HG03139 (cell line): ENCODE data around the gene C1orf53.

ENCODE experiments used
- ATAC-seq: cut with Tn5 transposase; IDR thresholded peaks from one replicate; pipeline ENCODE4 v1.9.1; 2021; ENCODE audit not compliant: unreplicated experiment

C1orf53 gene

DNA sequence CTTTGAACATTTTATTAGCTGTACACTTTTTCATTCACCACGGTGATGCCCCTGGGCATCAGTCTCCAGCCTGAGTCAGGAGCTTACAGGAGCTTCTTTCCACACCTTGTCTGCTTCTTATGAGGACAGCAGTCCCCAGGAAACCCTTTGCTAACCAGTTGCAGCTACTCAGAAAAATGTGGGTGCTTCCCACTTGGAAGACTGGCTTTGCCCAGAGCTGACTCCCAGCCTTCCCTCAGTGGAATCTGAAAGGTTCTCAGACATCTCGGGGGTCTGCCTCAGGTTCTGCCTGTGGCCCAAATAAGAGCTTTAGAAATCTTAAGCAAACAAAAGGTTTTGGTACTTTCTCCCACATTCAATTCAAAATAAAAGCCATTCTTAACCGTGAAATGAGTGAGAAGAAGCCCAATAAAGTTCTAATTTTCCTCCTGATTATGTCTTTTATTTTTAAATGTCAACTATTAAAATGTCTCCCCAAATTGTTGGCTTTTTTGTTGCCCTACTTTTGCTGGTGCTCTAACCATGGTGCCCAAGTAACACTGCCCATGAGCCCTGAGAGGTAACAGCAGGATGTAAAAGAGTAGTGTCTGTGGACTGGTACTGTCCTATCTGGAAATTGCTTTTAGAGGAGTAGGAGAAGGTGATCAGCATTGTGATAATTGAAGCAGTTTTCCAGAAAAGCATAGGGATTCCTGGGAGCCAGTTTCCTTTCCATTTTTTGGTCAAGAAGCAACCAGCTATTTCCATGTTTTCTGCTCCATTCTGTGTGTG, 5.6 kb downstream of the C1orf53 start:
- ATAC-seq, result no peak

DNA sequence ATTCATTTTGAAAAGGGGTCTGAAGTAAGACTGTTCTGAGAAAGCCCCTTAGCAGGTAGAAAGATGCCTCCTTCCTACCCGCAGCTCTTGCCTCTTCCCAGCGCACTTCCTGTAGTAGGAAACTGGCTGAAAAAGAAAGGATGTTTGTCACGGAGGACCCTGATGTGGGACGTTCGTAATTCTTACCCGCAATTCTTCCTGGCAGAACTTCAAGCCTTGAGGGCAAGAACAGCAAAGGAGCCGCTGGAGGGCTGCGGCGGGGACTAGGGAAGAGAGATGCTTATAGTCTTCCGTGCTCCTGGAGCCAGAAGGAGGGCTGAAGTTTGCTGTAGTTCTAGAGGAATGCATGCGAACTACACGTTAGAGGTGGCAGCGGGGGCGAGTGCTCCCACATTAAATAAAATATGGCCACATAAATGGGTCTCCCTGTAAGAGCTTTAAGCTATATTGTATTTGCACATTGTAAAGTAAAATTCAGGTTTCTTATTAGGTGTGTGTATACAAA, 6.3 kb downstream of the C1orf53 start:
- no peak for ATAC-seq

DNA sequence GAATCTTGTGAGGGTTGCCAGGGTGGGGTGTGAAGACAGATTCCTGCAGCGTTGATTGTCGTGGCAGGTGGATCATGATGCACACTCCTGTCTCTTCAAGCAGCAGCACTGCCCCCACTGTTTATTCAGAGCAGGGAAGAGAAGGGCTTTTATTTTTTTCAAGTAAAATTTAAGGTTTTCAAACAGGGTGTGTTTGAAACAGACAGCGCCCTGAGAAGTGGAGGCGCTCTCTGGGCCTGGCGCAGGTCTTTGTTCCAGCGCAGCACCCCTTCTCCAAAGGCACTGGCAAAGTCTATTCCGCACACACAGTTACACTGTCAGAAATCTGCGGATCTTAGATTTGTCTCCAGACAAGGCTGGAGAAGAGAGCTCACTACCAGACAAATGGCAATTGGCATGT, 7.0 kb downstream of the C1orf53 start:
- no peak for ATAC-seq

DNA sequence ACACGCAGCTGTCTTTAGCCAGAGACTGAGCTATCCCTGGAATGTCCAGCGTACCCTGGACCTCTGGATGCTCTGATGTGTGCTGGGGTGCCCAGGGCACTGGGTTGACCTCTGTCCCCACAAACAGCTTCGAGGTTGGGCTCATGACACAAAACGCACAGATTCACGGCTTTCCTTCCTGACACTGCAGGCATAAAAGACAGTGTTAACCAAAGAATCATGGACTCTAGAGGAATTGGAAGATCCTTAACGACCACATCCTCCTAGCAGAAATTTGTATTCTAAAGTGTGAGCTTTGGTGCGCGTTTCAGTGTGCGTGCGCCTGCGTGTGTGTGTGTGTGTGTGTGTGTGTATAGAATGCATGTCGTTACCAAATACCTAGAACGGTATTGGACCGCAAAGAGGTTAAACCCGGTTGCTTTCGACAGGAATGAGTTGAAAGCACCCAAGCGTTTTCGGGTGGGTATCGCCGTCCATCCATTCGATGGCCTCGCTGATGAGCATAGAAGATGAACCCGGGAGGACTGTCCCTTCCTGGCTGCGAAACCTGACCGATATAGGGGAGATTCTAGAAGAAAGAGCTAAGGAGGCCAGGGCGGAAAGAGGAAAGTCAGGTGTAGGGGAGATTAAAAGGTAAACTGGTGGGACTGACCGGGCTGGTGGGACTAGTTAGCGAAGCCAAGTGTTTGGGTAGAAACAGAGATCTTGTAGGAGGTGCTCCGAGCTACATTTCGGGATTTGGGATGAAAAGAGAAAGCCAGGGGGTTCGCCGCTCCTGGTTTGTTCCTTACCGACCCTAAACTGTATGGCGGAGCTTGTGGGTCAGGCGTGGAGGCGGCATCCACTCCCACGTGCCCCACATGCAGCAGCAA, 7.9 kb downstream of the C1orf53 start:
- no peak for ATAC-seq

DNA sequence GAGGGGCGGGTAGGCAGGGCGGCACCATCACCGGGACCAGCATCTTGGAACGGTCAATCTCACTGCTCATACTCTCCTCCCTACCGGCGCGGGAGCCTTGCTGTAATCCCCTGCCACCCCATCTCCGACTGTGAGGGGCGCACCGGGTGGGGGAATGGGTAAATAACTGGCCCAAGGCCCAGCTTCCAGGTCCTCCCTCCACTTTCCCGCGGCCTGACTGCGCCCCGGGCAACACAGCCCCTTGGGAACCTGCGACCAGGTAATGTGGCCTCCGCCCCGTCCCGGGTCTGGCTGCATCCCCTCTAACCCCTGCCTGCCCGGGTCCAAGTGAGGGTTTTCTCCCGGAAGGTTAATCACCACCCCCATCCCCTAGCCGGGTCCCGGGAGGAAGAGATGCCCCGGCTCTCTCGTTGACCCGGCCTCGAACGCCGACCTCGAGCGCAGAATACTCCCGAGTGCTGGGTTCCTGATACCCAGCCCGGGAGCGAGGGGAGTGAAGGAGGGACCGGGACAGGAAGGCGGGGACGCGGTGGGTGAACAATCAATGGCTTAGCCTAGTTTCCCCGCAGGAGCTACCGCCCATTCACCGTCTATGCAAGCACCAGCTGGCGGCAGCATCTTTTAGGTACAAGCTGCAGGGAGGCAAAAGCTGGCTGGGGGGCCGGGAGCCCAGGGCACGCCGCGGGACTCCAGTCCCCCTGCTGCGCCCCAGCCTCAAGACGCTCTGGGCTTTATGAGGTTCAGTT, 8.9 kb downstream of the C1orf53 start:
- ATAC-seq, result no peak

DNA sequence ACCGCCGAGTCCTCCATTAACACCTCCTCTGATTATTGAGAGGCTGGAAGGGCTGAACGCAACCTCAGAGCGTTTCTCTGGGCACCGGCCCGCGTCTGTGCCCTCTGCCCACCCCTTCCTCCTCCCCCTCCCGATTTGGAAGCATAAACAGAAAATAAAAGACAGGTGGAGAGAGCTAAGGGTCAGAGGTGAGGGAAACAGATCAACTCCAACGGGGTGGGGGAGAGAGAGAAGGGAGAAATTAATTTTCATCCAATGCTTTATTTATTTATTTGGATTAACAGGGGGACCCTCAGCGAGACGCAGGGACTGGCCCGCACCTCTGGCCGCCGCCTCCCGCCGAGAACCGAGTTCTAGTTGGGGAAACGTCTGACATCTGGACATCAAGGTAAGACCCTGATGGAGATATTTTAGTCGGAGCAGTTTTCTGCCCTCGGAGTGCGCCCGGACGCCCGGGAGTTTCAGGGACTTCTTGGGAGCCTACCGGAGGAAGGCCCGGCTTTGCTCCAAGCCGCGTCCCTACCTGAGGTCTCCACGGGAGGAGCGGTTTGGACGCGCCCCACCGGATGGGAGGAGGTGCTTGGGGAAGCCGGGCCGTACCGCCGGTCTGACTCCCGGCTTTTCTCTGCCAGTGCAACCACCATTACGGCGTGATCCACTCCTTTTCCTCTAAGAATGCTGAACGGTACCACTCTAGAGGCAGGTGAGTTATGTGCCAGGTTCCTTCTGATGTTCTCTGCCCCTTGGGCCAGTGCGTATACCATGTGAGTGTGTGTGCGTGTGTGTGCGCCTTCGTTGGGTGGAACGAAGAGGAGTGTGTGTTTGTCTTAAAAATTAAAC, 9.6 kb downstream of the C1orf53 start:
- ATAC-seq, result no peak

DNA sequence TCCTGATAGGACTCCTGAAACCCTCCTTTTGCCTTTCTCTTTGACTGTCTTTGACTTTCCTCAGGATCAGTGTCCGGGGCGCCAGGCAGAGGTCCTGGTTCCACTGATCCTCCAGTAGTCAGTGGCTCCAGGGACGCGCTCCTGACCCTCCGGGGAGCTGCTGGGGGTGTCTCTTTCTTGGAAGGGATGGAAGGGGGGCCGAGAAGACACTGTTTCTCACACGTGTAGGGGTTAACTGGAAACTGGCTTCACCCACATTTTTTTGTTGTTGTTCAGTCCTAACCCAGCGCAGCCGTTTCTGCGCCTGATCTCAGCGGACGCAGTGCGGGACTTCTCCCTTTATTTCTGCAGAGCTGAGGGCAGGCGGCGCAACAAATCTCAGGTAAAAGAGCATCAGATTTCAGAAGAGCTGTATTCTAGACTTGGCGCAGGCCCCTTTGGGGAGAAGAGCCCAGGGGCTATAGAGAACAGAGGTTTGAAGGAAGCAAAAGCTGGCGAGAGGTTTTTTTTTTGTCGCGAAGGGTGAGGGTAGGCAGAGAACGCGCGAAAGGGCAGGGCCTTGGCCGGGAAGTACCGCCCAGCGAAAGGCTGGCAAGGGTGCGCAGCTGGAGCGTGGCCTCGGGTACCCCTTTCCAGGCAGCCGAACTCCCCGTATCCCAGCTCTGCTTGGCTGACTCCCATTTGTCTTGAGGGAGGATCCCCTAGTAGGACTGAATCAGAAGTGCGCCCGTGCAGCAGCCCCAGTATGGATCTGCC, 10.5 kb downstream of the C1orf53 start:
- no peak for ATAC-seq

DNA sequence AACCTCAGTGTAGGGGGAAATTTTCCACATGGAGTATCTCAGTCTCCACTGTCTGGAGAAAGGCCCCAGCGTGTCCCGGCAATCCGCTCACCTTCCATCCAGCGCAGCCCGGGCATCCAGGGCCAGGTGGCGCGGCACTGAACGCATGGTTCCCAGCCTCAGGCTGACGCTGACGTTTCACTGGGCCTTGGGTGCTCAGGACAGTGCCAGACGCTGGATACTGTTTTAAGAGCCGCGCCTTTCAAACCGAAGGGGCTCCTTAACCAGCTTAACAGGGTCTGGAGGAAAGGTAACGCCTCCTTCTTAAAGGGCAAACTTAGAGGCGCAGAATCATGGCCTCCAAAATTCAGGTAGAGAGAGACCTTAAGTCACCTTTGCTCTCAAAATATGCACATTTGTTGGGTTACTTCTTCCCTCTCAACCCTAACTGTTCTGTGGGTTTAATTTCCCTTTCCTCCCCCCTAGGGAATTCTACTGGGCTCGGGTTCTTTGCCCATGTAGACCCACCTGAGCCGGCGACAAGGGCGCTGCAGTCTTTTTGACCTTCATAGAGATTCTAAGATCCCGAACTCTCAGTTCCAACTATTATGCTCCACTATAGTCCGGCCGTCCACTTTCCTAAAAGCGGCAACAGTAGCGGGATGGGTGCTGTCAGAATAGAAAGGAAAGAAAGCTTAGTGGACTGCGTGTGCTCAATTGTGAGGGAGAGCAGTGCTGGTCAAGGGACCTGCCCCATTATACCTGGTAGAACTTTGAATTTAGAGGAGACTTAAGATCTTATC, 11.3 kb downstream of the C1orf53 start:
- ATAC-seq, result no peak

DNA sequence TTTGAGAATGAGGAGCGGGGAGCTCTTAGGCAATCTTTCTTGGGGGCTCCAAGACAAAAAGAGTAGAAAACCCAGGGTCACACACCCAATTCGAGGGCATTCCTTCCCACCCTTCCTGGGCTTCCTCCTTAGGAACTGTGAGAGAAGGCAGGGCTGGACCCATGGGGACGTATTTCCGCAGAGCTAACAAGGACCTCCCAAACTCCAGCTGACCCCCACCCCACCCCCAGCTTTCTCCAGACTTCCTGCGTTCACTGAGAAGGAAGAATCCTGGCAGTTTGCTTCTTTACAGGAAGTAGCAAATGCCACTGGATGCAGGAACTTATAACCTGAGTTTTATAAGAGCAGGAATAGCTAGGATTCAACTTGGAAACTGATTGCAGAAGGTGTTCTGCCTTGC, 12.1 kb downstream of the C1orf53 start:
- no peak for ATAC-seq

DNA sequence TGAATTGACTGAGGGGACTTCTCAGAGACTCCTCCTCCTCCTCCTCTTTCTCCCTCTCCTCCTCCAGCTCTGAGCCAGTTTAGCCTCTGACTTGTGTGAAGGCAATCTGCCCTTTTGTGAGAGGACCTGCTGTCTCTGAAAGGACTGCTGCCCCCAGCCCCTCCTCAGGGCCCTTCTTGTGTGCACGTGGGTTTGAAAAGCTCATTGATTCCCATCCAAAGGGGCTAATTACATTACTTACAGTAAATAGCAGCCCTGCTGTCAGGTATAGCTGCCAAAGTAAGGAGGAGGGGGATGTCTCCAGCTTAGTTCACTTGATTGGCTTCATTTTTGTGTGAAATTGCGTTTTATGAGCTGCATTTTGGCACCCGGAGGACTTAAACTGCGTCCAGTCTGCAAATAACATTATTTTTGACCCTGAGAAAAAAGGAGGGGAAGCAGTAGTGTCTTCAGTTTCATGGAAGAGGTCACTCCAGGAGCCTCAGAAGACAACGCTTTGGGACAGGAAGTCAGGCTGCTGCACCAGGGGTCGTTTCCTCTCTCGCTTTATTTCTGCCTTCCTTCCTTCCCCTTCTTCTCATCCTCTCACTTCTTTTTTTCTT, 12.9 kb downstream of the C1orf53 start:
- ATAC-seq, result no peak

DNA sequence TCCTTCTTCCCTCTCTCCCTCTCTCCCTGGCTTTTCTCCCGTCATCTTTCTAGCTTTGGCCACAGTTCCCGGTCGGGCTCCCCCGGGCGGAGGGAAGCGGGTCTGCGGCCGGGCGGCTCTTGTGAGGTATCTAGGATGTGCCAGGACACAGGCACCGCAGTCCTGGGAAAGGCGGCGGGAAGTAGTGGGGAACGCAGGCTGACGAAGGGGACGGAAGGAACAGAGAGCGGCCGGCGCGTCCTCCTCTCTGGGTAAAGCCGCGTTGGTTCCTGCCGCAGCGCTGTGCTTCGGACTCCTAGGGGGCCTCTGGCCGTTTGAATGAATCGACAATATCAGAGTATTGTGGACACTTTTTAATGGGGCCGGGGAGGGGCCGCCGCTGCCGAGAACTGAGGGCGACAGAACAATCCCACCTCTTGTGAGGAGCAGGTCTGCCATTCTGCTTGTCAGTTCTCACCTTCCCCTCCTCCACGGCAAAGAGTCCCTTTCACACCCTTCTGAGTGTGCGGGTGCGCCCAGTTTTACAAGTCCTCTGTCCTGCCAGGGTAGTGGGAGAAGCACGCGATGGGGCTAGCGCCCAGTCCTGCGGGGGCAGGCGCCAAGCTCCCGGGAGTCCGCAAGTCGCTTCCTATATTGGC, 13.6 kb downstream of the C1orf53 start:
- ATAC-seq, result no peak

DNA sequence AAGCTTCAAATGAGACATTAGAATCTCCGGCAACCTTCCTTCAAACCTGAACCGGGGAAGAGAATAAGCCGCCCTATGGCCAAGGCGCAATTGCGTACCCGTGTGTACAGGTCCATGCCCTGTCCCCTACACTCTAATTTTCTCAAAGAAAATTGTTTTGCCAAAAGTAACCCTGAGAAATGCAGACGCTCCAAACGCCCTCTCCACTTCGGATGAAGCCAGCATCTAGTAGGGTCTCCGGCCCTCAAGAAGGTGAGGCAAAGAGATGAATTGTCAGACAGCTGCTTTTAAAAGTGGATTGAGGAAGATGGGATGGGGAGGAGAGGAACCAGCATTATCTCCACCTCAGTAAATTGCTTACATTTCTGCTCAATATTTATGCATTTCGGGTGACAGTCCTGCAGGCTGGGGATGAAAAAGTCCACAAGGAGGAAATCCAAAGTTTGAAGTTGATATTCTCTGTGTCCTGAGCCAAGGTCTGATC, 14.1 kb downstream of the C1orf53 start:
- no peak for ATAC-seq

DNA sequence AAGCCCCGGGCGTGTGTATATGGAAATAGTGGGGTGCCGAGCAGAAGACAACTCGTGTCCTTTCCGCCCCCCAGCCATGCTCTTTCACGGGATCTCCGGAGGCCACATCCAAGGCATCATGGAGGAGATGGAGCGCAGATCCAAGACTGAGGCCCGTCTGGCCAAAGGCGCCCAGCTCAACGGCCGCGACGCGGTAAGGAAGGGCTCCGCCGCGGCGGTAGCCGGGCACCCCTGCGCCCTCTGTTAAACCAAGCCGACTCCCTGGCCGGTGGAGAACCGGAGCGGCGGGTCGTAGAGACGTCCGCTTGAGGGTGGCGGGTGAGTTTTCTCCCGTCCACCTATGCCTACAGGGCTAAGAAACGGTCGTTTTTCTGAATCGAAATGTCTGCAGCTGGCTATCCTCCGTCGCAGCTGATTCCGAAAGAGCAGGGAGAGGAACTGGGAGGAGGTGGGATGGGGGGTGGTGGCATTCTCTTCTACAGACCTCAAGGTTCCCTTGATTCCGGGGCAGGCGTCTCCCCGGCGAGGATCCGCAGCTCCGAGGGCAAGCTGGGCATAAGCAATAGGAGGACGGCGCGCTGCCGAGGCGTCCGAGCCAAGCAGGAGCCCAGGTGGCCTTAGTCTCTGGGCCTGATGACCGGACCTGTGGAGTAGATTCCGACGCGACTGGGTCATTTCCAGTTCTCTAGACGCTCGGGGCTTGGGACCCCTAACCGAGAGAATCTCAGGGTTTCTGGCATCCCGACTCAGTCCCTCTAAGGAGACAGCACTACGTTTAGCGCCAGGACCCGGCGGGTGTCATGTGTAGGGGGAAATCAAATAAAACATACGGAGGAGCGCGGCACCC, 15.6 kb downstream of the C1orf53 start:
- no peak for ATAC-seq

DNA sequence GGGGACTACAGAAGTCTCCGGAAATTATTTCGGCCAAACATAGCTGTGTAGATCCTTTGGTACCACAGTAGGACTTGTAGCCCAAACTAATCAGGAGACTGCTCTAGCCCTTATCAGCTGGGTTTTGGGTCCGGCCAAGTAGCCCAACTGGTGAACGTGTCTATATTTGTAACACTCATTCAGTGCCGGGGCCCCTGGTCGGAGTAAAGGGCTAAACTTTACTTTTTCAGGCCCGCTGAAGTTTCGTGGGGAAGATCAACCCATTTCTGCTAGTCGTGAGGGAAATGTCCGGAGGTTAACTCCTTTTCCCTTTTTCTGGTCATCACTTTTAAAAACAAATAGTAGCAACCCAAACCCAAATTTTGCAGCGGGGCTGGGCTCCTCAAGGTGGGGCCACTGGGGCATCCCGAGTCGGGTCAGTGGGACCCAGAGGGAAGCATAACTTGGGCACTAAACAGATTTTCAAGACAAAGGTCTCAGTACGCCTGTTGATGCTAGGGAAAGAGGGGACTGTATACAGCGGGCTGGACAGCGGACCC, 16.4 kb downstream of the C1orf53 start:
- no peak for ATAC-seq

DNA sequence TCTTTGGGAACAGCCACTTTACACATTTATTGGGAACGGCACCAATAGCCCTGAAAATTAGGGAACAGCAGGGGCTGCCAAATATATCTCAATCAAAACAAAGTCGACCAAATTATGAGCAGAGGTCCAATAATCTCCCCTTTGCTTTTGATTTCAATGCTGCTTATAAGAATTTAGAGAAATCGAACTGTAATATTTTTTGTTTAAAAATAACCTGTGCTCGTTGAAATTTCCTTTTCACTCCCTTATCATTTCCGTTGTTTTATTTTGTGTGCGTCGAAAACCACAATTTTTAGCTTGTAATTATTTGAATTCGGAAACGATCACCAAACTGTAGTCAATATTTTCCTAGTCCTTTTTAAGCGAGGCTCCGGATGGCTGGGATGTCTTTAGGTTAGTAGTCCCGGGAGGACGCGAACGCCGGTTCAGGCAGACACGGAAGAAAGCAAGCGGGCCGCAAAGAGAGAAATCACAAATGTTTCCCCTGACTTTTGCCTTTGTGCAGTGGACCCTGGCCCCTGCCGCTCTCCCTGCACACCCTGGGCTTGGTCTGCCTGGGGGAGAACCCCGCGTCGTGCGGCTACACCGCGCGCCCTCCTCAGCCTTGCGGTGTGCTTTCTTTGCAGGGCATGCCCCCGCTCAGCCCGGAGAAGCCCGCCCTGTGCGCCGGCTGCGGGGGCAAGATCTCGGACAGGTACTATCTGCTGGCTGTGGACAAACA, 17.1 kb downstream of the C1orf53 start:
- no peak for ATAC-seq

DNA sequence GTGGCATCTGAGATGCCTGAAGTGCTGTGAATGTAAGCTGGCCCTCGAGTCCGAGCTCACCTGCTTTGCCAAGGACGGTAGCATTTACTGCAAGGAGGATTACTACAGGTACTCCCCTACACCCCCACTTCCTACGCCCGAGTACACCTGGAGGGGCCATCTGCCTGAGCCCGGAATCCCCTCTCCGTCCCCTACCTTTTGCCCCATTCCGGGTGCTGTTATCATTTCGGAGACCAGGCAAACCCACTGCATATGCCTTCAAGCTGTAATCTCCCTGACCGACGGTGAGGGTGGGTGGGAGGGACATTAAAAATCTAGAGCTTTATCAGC, 17.6 kb downstream of the C1orf53 start:
- ATAC-seq, result no peak
